Nephron progenitor cell (in vitro differentiated cells): ENCODE results near the gene CERK.

ENCODE experiments used
- DNase-seq: peaks from one replicate; pipeline ENCODE4 v3.0.0; 2021
- H3K27ac Mint-ChIP-seq: 2 replicates; pipeline ENCODE4 v1.8.0; 2021; ENCODE audit warnings: mild to moderate bottlenecking, moderate library complexity, mixed read lengths
- H3K27me3 Mint-ChIP-seq: 2 replicates; pipeline ENCODE4 v1.8.0; 2021; ENCODE audit warnings: mild to moderate bottlenecking, low read depth, mixed read lengths; ENCODE audit not compliant: poor library complexity
- H3K36me3 Mint-ChIP-seq: 2 replicates; pipeline ENCODE4 v1.8.0; 2021; ENCODE audit warnings: low read depth, mixed read lengths
- H3K4me1 Mint-ChIP-seq: 2 replicates; pipeline ENCODE4 v1.8.0; 2021; ENCODE audit warnings: mixed read lengths
- H3K4me3 Mint-ChIP-seq: 2 replicates; pipeline ENCODE4 v1.8.0; 2021; ENCODE audit warnings: mild to moderate bottlenecking, moderate library complexity, mixed read lengths
- H3K9me3 Mint-ChIP-seq: 2 replicates; pipeline ENCODE4 v1.8.0; 2021; ENCODE audit warnings: mild to moderate bottlenecking, moderate library complexity, mixed read lengths
- CTCF ChIP-seq: fragments of 200-600 bp; sonication (generic); IDR thresholded peaks from 2 replicates; pipeline ENCODE4 v1.5.0; 2021; ENCODE audit warnings: antibody characterized with exemption

The CERK gene

GRCh38 chr22:46703171-46703995, 34.7 kb downstream of the CERK start:
- Mint-ChIP-seq H3K27ac (peak overlapping the region; percentile 72), H3K9me3 (no peaks in the 10 kb centered on the region), H3K36me3 (peaks cover 72% of the 10 kb centered on the region), H3K4me3 (no peak overlapping the region), H3K4me1 (peaks cover 16% of the 10 kb centered on the region), H3K27me3 (no peaks in the 10 kb centered on the region)
- no peak for TF ChIP-seq CTCF
- no peak for DNase-seq

- H3K36me3 Mint-ChIP-seq = peaks cover 53% of the 10 kb centered on the region
- no peak for DNase-seq
Measured at GRCh38 chr22:46701262-46701661, 36.8 kb downstream of the CERK start.

GRCh38 chr22:46699091-46699490, 39.0 kb downstream of the CERK start:
- peaks cover 43% of the 10 kb centered on the region for H3K36me3 Mint-ChIP-seq
- H3K27ac Mint-ChIP-seq = no peak overlapping the region
- no peaks in the 10 kb centered on the region for H3K9me3 Mint-ChIP-seq
- no peak for TF ChIP-seq CTCF
- no peak overlapping the region for H3K4me3 Mint-ChIP-seq
- no peaks in the 10 kb centered on the region for H3K27me3 Mint-ChIP-seq
- DNase-seq = no peak
- H3K4me1 Mint-ChIP-seq = peaks cover 12% of the 10 kb centered on the region

More at GRCh38 chr22:46701262-46701661, 36.8 kb downstream of the CERK start:
- Mint-ChIP-seq H3K9me3 (no peaks in the 10 kb centered on the region), H3K27me3 (no peaks in the 10 kb centered on the region), H3K27ac (no peak overlapping the region), H3K4me1 (peaks cover 12% of the 10 kb centered on the region), H3K4me3 (no peak overlapping the region)
- no peak for TF ChIP-seq CTCF

DNA sequence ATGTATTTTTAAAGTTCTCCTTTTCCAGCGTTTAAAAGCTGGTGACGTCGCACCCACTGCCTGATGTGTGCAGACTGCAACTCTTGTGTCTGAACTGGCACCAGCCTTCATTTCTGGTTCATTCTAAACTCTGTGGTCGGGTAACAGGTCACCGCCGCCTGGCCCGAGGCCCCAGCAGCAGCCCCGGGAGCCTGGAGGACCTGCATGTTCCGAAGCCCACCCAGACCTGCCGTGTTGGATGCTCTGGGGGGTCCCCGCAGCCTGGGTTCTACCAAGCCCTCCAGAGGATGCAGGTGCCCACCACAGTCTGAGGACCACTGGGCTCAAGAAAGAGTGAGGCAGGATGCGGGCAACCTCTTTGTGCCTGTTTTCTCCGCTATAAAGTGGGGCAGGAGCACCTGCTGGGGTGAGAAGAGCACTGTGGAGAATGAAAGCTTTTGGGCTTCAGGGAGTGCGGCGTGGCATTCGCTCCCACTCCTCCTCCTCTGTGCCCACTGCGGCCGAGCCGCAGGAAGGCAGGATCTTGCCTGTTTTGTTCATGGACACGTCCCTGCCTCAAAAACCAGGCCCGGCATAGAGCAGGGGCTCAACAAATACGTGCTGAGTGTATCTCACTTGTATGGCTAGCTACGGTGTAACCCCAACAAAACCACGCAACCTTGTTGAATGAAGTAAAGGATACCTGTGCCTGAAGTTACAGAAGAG, 40.1 kb downstream of the CERK start:
- no peak overlapping the region for H3K4me3 Mint-ChIP-seq
- H3K27me3 Mint-ChIP-seq = no peaks in the 10 kb centered on the region
- no peak overlapping the region for H3K27ac Mint-ChIP-seq
- TF ChIP-seq CTCF = no peak
- H3K36me3 Mint-ChIP-seq = peaks cover 42% of the 10 kb centered on the region
- no peak for DNase-seq
- peaks cover 4% of the 10 kb centered on the region for H3K4me1 Mint-ChIP-seq
- no peaks in the 10 kb centered on the region for H3K9me3 Mint-ChIP-seq

GRCh38 chr22:46696614-46697013, 41.4 kb downstream of the CERK start:
- no peaks in the 10 kb centered on the region for H3K27me3 Mint-ChIP-seq
- H3K27ac Mint-ChIP-seq = peak overlapping the region; percentile 81

More at GRCh38 chr22:46696614-46697013, 41.4 kb downstream of the CERK start:
- no peaks in the 10 kb centered on the region for H3K9me3 Mint-ChIP-seq
- H3K36me3 Mint-ChIP-seq = peaks cover 40% of the 10 kb centered on the region
- no peak for DNase-seq
- H3K4me3 Mint-ChIP-seq = no peak overlapping the region
- no peak for TF ChIP-seq CTCF
- H3K4me1 Mint-ChIP-seq = no peaks in the 10 kb centered on the region
